ENCODE data around the gene NXF1.

DNA sequence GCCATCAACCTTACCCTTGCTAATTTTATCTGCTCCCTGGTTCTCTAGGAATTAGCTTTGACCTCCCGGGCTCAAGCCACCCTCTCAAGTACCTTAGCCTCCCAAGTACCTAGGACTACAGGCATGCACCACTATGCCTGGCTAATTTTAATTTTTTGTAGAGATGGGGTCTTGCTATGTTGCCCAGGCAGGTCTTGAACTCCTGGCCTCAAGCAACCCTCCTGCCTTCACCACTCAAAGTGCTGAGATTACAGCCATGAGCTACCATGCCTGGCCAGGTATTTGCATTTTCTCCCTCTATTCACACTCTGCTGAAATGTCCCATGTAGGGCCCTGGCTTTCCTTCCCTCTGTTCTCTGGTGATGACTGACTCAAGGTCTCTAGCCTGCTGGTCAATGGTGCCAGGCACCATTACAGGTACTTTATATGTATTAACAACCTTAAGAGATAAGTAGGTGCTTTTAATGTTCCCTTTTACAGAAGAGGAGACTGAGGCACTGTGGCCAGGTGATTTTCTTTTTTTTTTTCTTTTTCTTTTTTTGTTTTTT lies 42.6 kb upstream of the NXF1 start:
- TF ChIP-seq EZH2 (IDR thresholded peaks at IDR 0.05; ENCODE audit: borderline replicate concordance, insufficient read depth, low read depth, low read length, poor library complexity, severe bottlenecking) = no peak
- TF ChIP-seq, protein P1, sequence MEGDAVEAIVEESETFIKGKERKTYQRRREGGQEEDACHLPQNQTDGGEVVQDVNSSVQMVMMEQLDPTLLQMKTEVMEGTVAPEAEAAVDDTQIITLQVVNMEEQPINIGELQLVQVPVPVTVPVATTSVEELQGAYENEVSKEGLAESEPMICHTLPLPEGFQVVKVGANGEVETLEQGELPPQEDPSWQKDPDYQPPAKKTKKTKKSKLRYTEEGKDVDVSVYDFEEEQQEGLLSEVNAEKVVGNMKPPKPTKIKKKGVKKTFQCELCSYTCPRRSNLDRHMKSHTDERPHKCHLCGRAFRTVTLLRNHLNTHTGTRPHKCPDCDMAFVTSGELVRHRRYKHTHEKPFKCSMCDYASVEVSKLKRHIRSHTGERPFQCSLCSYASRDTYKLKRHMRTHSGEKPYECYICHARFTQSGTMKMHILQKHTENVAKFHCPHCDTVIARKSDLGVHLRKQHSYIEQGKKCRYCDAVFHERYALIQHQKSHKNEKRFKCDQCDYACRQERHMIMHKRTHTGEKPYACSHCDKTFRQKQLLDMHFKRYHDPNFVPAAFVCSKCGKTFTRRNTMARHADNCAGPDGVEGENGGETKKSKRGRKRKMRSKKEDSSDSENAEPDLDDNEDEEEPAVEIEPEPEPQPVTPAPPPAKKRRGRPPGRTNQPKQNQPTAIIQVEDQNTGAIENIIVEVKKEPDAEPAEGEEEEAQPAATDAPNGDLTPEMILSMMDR (IDR thresholded peaks at IDR 0.05) = no peak

All from B cell (primary cell).